G401.6 (cell line): ENCODE results near the gene POU3F3.

Experiments used
- FAIRE-seq: peaks from 2 replicates; lab custom pipeline; 2012; peaks lifted over from hg19 to GRCh38; lab: Jason Lieb, UNC

Gene POU3F3

GRCh38 chr2:104847586-104848160, 6.2 kb upstream of the POU3F3 start:
- no peak for FAIRE-seq

GRCh38 chr2:104848526-104848925, 5.4 kb upstream of the POU3F3 start:
- FAIRE-seq, result no peak

GRCh38 chr2:104849101-104849500, 4.8 kb upstream of the POU3F3 start:
- FAIRE-seq, result no peak

GRCh38 chr2:104849618-104850141, 4.2 kb upstream of the POU3F3 start:
- peak; percentile 83 for FAIRE-seq

- no peak for FAIRE-seq
These were observed 3.3 kb upstream of the POU3F3 start for GRCh38 chr2:104850361-104851290.

GRCh38 chr2:104851291-104852089, 2.4 kb upstream of the POU3F3 start:
- FAIRE-seq, result no peak

- FAIRE-seq, result no peak
These were observed 1.7 kb upstream of the POU3F3 start for GRCh38 chr2:104852090-104852666.

- no peak for FAIRE-seq
These were observed 744 bp downstream of the POU3F3 start for GRCh38 chr2:104854498-104855220.

- no peak for FAIRE-seq
These were observed 1.5 kb downstream of the POU3F3 start for GRCh38 chr2:104855221-104856085.

GRCh38 chr2:104856086-104856972, 2.4 kb downstream of the POU3F3 start:
- FAIRE-seq, result no peak

- no peak for FAIRE-seq
These were observed 3.0 kb downstream of the POU3F3 start for GRCh38 chr2:104856973-104857261.

- no peak for FAIRE-seq
These were observed 3.5 kb downstream of the POU3F3 start for GRCh38 chr2:104857262-104858005.

GRCh38 chr2:104858006-104858978, 4.4 kb downstream of the POU3F3 start:
- FAIRE-seq, result no peak

GRCh38 chr2:104859291-104859765, 5.4 kb downstream of the POU3F3 start:
- FAIRE-seq, result no peak

- no peak for FAIRE-seq
These were observed 6.0 kb downstream of the POU3F3 start for GRCh38 chr2:104859766-104860450.

- FAIRE-seq, result no peak
These were observed 6.5 kb downstream of the POU3F3 start for GRCh38 chr2:104860451-104860790.
